Measurements from ENCODE around the gene GUK1. TPM values are rescaled to one million over a fixed set of nuclear protein-coding genes. Genes with fewer than 3 reads are reported as not detected.

GUK1 gene
- total RNA-seq, 1 experiment from 2014 or later, result 111 TPM

DNA sequence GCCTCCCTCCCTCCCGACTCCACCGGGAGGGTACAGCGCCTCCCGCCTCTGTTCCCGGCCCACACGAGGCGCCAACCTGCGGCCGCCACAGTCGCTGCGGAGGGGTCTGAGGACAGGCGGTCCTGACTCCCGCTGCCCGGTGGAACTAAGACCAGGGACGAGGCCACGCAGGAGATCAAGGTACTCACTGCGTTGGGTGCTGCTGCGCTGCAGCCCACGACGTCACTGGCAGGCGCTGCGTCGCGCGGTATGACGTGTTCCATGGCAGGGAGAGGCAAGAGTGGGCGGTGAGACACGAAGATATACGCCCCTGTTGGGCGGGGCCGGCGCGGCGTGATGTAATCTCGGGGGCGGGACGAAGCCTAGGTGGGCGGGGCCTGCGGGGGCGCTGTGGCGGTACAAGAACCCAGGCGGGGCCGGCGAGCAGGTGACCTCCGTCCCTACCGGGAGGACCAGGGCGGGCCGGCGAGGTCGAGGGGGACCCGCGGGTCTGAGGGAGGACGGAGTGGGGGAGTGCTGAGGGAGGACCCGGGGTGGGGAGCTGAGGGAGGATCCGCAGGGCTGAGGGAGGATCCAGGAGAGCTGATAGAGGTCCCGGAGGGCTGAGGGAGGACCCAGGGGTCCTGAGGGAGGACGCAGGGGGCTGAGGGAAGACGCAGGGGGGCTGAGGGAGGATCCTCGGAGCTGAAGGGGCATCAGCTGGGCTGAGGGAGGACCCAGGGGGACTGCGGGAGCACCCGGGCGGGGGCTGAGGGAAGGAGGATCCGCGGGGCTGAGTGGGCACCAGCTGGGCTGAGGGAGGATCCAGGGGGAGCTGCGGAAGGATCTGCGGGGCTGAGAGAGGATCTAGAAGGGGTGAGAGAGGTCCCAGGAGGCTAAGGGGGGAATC is 30.8 kb upstream of the GUK1 start, which contains the start of gene MRPL55 (continued):
- TF ChIP-seq, protein P1, sequence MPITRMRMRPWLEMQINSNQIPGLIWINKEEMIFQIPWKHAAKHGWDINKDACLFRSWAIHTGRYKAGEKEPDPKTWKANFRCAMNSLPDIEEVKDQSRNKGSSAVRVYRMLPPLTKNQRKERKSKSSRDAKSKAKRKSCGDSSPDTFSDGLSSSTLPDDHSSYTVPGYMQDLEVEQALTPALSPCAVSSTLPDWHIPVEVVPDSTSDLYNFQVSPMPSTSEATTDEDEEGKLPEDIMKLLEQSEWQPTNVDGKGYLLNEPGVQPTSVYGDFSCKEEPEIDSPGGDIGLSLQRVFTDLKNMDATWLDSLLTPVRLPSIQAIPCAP (CRISPR knock-in tag; IDR thresholded peaks at IDR 0.05), result 0 out of 2 replicates have a peak, but pooled peaks have one; percentile 18
- TF ChIP-seq ESRRA (CRISPR knock-in tag; IDR thresholded peaks at IDR 0.05; ENCODE audit: borderline replicate concordance), result no peak; the same call in 1 of the 2 replicates
- TF ChIP-seq SOX15 (CRISPR knock-in tag; IDR thresholded peaks at IDR 0.05), result no peak
- peak; percentile 96; the same call in 1 of the 2 replicates for TF ChIP-seq ATF1 (CRISPR knock-in tag; IDR thresholded peaks at IDR 0.05)
- TF ChIP-seq, protein P2, sequence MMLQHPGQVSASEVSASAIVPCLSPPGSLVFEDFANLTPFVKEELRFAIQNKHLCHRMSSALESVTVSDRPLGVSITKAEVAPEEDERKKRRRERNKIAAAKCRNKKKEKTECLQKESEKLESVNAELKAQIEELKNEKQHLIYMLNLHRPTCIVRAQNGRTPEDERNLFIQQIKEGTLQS (CRISPR knock-in tag; conservative IDR thresholded peaks at IDR 0.05), result no peak
- TF ChIP-seq FOXK1 (CRISPR knock-in tag; IDR thresholded peaks at IDR 0.05), result peak; percentile 96
- TF ChIP-seq, protein P3, sequence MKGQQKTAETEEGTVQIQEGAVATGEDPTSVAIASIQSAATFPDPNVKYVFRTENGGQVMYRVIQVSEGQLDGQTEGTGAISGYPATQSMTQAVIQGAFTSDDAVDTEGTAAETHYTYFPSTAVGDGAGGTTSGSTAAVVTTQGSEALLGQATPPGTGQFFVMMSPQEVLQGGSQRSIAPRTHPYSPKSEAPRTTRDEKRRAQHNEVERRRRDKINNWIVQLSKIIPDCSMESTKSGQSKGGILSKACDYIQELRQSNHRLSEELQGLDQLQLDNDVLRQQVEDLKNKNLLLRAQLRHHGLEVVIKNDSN (CRISPR knock-in tag; IDR thresholded peaks at IDR 0.05), result peak; percentile 25; the same call in 1 of the 2 replicates
- peak; percentile 92 for TF ChIP-seq CREB1 (CRISPR knock-in tag; IDR thresholded peaks at IDR 0.05)
- TF ChIP-seq, protein P4, sequence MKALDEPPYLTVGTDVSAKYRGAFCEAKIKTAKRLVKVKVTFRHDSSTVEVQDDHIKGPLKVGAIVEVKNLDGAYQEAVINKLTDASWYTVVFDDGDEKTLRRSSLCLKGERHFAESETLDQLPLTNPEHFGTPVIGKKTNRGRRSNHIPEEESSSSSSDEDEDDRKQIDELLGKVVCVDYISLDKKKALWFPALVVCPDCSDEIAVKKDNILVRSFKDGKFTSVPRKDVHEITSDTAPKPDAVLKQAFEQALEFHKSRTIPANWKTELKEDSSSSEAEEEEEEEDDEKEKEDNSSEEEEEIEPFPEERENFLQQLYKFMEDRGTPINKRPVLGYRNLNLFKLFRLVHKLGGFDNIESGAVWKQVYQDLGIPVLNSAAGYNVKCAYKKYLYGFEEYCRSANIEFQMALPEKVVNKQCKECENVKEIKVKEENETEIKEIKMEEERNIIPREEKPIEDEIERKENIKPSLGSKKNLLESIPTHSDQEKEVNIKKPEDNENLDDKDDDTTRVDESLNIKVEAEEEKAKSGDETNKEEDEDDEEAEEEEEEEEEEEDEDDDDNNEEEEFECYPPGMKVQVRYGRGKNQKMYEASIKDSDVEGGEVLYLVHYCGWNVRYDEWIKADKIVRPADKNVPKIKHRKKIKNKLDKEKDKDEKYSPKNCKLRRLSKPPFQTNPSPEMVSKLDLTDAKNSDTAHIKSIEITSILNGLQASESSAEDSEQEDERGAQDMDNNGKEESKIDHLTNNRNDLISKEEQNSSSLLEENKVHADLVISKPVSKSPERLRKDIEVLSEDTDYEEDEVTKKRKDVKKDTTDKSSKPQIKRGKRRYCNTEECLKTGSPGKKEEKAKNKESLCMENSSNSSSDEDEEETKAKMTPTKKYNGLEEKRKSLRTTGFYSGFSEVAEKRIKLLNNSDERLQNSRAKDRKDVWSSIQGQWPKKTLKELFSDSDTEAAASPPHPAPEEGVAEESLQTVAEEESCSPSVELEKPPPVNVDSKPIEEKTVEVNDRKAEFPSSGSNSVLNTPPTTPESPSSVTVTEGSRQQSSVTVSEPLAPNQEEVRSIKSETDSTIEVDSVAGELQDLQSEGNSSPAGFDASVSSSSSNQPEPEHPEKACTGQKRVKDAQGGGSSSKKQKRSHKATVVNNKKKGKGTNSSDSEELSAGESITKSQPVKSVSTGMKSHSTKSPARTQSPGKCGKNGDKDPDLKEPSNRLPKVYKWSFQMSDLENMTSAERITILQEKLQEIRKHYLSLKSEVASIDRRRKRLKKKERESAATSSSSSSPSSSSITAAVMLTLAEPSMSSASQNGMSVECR (CRISPR knock-in tag; IDR thresholded peaks at IDR 0.05; ENCODE audit: borderline replicate concordance), result 0 out of 2 replicates have a peak, but pooled peaks have one; percentile 38
- TF ChIP-seq CREM (CRISPR knock-in tag; IDR thresholded peaks at IDR 0.05), result peak; percentile 100
- no peak for TF ChIP-seq GTF2I (CRISPR knock-in tag; conservative IDR thresholded peaks at IDR 0.05)
- no peak for TF ChIP-seq NFYB (CRISPR knock-in tag; conservative IDR thresholded peaks at IDR 0.05; ENCODE audit: low read depth)
- no peak for TF ChIP-seq ZNF219 (CRISPR knock-in tag; IDR thresholded peaks at IDR 0.05; ENCODE audit: borderline replicate concordance)
- peak; percentile 84; the same call in 1 of the 2 replicates for TF ChIP-seq ZBTB21 (CRISPR knock-in tag; IDR thresholded peaks at IDR 0.05; ENCODE audit: borderline replicate concordance)
- TF ChIP-seq NR1H2 (CRISPR knock-in tag; IDR thresholded peaks at IDR 0.05), result no peak
- TF ChIP-seq TCF7 (CRISPR knock-in tag; IDR thresholded peaks at IDR 0.05; ENCODE audit: low read depth), result no peak
- TF ChIP-seq GABPB1 (CRISPR knock-in tag; IDR thresholded peaks at IDR 0.05), result peak; percentile 89
- TF ChIP-seq, protein P5, sequence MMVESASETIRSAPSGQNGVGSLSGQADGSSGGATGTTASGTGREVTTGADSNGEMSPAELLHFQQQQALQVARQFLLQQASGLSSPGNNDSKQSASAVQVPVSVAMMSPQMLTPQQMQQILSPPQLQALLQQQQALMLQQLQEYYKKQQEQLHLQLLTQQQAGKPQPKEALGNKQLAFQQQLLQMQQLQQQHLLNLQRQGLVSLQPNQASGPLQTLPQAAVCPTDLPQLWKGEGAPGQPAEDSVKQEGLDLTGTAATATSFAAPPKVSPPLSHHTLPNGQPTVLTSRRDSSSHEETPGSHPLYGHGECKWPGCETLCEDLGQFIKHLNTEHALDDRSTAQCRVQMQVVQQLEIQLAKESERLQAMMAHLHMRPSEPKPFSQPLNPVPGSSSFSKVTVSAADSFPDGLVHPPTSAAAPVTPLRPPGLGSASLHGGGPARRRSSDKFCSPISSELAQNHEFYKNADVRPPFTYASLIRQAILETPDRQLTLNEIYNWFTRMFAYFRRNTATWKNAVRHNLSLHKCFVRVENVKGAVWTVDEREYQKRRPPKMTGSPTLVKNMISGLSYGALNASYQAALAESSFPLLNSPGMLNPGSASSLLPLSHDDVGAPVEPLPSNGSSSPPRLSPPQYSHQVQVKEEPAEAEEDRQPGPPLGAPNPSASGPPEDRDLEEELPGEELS (CRISPR knock-in tag; IDR thresholded peaks at IDR 0.05), result peak; percentile 84; the same call in 1 of the 2 replicates
